IMR-90 (cell line): ENCODE results near the gene HNRNPA3. TPM values are rescaled to one million over a fixed set of nuclear protein-coding genes. Genes with fewer than 3 reads are reported as not detected.

ENCODE experiments used
- FOS ChIP-seq: fragments of 150-350 bp; IDR thresholded peaks from 2 replicates; pipeline ENCODE4 v1.6.1; 2016; ENCODE audit warnings: low read depth, low read length
- MAZ ChIP-seq: IDR thresholded peaks from 2 replicates; pipeline ENCODE4 v1.6.1; 2012; ENCODE audit warnings: low read depth, mild to moderate bottlenecking, low read length, improper control_type of control experiment, moderate library complexity, borderline replicate concordance
- RAD21 ChIP-seq: IDR thresholded peaks from 2 replicates; pipeline ENCODE4 v1.6.1; 2012; ENCODE audit warnings: low read length, improper control_type of control experiment
- polyA plus RNA-seq, 3 experiments: library from polyadenylated mRNA; depleted of rRNA; stranded (reverse); fragments of >200 nt; gene quantifications; 2 replicates each; pipeline ENCODE4 v1.2.3, GENCODE V29; 2012; ENCODE audit warnings: low replicate concordance in 1 of 3
- total RNA-seq: library from RNA; depleted of rRNA; stranded (reverse); fragments of >200 nt; gene quantifications from 2 replicates; pipeline ENCODE4 v1.2.3, GENCODE V29; 2012
- TF ChIP-seq, protein P1 (sequence below): conservative IDR thresholded peaks from 2 replicates; pipeline ENCODE4 v1.5.1; 2012; ENCODE audit warnings: mild to moderate bottlenecking, low read depth, low read length, improper control_type of control experiment

HNRNPA3 gene
- total and polyA plus RNA-seq, 2 of the 4 experiments (the other 2 are of a cell fraction) = 18.6 to 111 TPM

DNA sequence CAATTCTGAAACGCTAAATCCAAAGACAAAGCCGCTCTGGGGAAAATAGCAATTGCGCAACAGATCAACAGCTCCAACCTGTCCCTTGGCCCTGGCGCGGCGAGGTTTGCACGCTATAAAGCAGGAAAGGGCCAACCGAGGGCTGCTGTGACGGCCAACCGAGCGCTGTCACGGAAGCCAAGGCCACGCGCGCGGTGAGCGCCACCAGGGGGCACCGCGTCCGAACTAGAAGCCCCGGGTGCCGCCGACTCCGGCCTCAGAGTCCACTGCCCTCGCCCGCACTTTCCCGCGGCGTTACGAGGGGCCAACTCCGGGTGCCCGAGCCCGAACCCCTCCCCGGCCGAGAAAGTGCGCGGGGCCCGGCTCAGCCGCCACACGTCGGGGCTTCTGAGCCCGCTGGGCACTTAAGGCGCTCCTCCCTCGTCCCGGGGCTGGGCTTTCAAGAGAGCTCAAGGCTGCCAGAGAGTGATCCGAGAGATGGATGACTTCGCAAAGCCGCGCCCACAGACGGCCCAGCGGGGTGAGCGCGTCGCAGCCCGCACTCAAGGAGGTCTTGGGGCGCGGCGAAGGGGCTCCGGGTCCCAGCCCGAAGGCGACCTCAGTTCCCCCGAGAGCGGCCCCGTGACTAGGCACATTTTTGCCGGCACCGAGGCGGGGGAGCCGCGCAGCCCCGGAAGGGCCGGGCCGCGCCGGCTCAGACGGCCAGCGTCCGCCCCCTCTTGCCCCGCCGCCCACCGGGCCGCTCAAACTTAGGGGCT lies 51.0 kb downstream of the HNRNPA3 start (continued):
- TF ChIP-seq, protein P1, sequence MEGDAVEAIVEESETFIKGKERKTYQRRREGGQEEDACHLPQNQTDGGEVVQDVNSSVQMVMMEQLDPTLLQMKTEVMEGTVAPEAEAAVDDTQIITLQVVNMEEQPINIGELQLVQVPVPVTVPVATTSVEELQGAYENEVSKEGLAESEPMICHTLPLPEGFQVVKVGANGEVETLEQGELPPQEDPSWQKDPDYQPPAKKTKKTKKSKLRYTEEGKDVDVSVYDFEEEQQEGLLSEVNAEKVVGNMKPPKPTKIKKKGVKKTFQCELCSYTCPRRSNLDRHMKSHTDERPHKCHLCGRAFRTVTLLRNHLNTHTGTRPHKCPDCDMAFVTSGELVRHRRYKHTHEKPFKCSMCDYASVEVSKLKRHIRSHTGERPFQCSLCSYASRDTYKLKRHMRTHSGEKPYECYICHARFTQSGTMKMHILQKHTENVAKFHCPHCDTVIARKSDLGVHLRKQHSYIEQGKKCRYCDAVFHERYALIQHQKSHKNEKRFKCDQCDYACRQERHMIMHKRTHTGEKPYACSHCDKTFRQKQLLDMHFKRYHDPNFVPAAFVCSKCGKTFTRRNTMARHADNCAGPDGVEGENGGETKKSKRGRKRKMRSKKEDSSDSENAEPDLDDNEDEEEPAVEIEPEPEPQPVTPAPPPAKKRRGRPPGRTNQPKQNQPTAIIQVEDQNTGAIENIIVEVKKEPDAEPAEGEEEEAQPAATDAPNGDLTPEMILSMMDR = peak; percentile 90
- peak; percentile 76; the same call in 1 of the 2 replicates for TF ChIP-seq MAZ
- TF ChIP-seq FOS = 0 out of 2 replicates have a peak, but pooled peaks have one; percentile 36
- peak; percentile 77 for TF ChIP-seq RAD21
